Gastrocnemius medialis (tissue), 4 donors: ENCODE measurements around the gene SREK1. TPM values are rescaled to one million over a fixed set of nuclear protein-coding genes. Genes with fewer than 3 reads are reported as not detected.

Source experiments
- ATAC-seq, 2 donors: fragments of 150-250 bp; one replicate each; pipeline ENCODE4 v1.9.1; 2016
- DNase-seq, 2 donors: peaks; one replicate each; pipeline ENCODE4 v3.0.0-alpha.2; 2019
- H3K27ac ChIP-seq, 4 donors: fragments of 200-600 bp; sonication (generic); 1 replicate in 1 of 4; 2 replicates in 3 of 4; pipeline ENCODE4 v1.5.1; 2016 to 2018; ENCODE audit warnings: mild to moderate bottlenecking in 2 of 4, moderate library complexity in 1 of 4
- H3K27me3 ChIP-seq, 3 donors: fragments of 200-600 bp; sonication (generic) in 2 of 3; 1 replicate in 1 of 3; 2 replicates in 2 of 3; pipeline versions ENCODE4 v1.5.1 to v1.6.0; 2016 to 2019; ENCODE audit warnings: mild to moderate bottlenecking in 1 of 3, moderate library complexity in 1 of 3
- H3K36me3 ChIP-seq, 2 donors: fragments of 200-600 bp; sonication (generic) in 1 of 2; one replicate each; pipeline ENCODE4 v1.5.1; 2017 to 2018
- H3K4me1 ChIP-seq, 2 donors: fragments of 200-600 bp; sonication (generic) in 1 of 2; one replicate each; pipeline ENCODE4 v1.5.1; 2016 to 2017; ENCODE audit warnings: mild to moderate bottlenecking in 2 of 2
- H3K4me3 ChIP-seq, 4 donors: fragments of 200-600 bp; sonication (generic) in 3 of 4; 1 replicate in 1 of 4; 2 replicates in 3 of 4; pipeline ENCODE4 v1.5.1; 2016 to 2019; ENCODE audit warnings: mild to moderate bottlenecking in 2 of 4
- H3K9me3 ChIP-seq, 3 donors: fragments of 200-600 bp; sonication (generic) in 2 of 3; 1 replicate in 1 of 3; 2 replicates in 2 of 3; pipeline ENCODE4 v1.5.1; 2016 to 2019
- CTCF ChIP-seq, 5 experiments: fragments of 450-650 bp in 3 of 5; fragments of 200-600 bp in 2 of 5; sonication (generic) in 2 of 5; IDR thresholded peaks in 4 of 5; conservative IDR thresholded peaks in 1 of 5; 1 replicate in 4 of 5; 2 replicates in 1 of 5; pipeline ENCODE4 v1.5.1; 2016 to 2019; ENCODE audit warnings: antibody characterized with exemption in 5 of 5, mild to moderate bottlenecking in 3 of 5, moderate library complexity in 3 of 5
- POLR2A ChIP-seq, 2 donors: fragments of 450-650 bp; IDR thresholded peaks; one replicate each; pipeline ENCODE4 v1.6.1; 2017; ENCODE audit warnings: antibody characterized with exemption in 2 of 2, mild to moderate bottlenecking in 2 of 2, moderate library complexity in 2 of 2
- in situ Hi-C, 4 donors: fragments of 200-750 bp; cut with MboI; loops; one replicate each; pipeline versions ENCODE4 v1.15.0 to v1.8.0; 2017; ENCODE audit warnings: low sequenced_read_pairs in 4 of 4
- intact Hi-C: fragments of 100-400 bp; cut with DNase I; formaldehyde crosslinking; loops from one replicate; pipeline ENCODE4 v1.15.1; 2023; ENCODE audit warnings: low total_unique reads
- total RNA-seq, 4 donors: library from RNA; depleted of rRNA; stranded (reverse); fragments of >200 nt; gene quantifications; one replicate each; pipeline versions ENCODE4 v1.1.0 to v1.2.3, GENCODE V29; 2016

Gene SREK1
- total RNA-seq, 4 donors from 2014 or later = 10.4 to 61.1 (median 12.3) TPM

- no peaks in the 10 kb centered on the region for H3K4me1 ChIP-seq
- ATAC-seq (no peak), DNase-seq (no peak)
- TF ChIP-seq POLR2A (IDR thresholded peaks at IDR 0.05) = no peak
- TF ChIP-seq CTCF (IDR thresholded peaks at IDR 0.05 in 4 of 5, conservative IDR thresholded peaks at IDR 0.05 in 1 of 5) = no peak
- H3K36me3 ChIP-seq = peaks cover 0 to 44% of the 10 kb centered on the region in 2 donors
- in situ Hi-C loops = no loop called here
- H3K9me3 ChIP-seq = no peaks in the 10 kb centered on the region
- H3K27me3 ChIP-seq = no peaks in the 10 kb centered on the region
- H3K27ac ChIP-seq = no peak overlapping the region
- intact Hi-C loops = no loop called here
- H3K4me3 ChIP-seq = no peak overlapping the region
Observed at GRCh38 chr5:66180282-66181155, 36.4 kb downstream of the SREK1 start.

GRCh38 chr5:66186108-66186507 lies 42.0 kb downstream of the SREK1 start:
- DNase-seq = no peak
- no peaks in the 10 kb centered on the region for H3K27me3 ChIP-seq
- TF ChIP-seq POLR2A (IDR thresholded peaks at IDR 0.05) (no peak), CTCF (IDR thresholded peaks at IDR 0.05 in 4 of 5, conservative IDR thresholded peaks at IDR 0.05 in 1 of 5) (no peak)
- no peaks in the 10 kb centered on the region for H3K4me1 ChIP-seq
- intact Hi-C loops = no loop called here
- no peak overlapping the region for H3K27ac ChIP-seq
- no peak for ATAC-seq
- peaks cover 0 to 5% of the 10 kb centered on the region in 2 donors for H3K36me3 ChIP-seq
- H3K9me3 ChIP-seq = no peaks in the 10 kb centered on the region
- in situ Hi-C loops = no loop called here
- H3K4me3 ChIP-seq = no peak overlapping the region

- intact Hi-C loops (no loop called here), in situ Hi-C loops (no loop called here)
- Histone ChIP-seq H3K27me3 (no peaks in the 10 kb centered on the region), H3K36me3 (no peaks in the 10 kb centered on the region), H3K9me3 (no peaks in the 10 kb centered on the region), H3K4me1 (no peaks in the 10 kb centered on the region), H3K4me3 (no peak overlapping the region), H3K27ac (no peak overlapping the region)
- TF ChIP-seq POLR2A (IDR thresholded peaks at IDR 0.05) (no peak), CTCF (IDR thresholded peaks at IDR 0.05 in 4 of 5, conservative IDR thresholded peaks at IDR 0.05 in 1 of 5) (no peak)
- no peak for DNase-seq
- ATAC-seq = no peak
Observed at GRCh38 chr5:66193419-66193818, 49.3 kb downstream of the SREK1 start.

GRCh38 chr5:66197764-66198405 lies 53.8 kb downstream of the SREK1 start:
- Histone ChIP-seq H3K27me3 (no peaks in the 10 kb centered on the region), H3K9me3 (peaks cover 0 to 6% (median 0%) of the 10 kb centered on the region in 3 donors), H3K4me3 (no peak overlapping the region), H3K4me1 (no peaks in the 10 kb centered on the region), H3K36me3 (no peaks in the 10 kb centered on the region), H3K27ac (no peak overlapping the region)
- DNase-seq (no peak), ATAC-seq (no peak)
- in situ Hi-C loops (no loop called here), intact Hi-C loops (no loop called here)
- TF ChIP-seq CTCF (IDR thresholded peaks at IDR 0.05 in 4 of 5, conservative IDR thresholded peaks at IDR 0.05 in 1 of 5) = no peak
- no peak for TF ChIP-seq POLR2A (IDR thresholded peaks at IDR 0.05)
